Measurements from ENCODE around the gene PATJ. TPM values are rescaled to one million over a fixed set of nuclear protein-coding genes. Genes with fewer than 3 reads are reported as not detected.
A peak's percentile ranks its signal among the peaks of the same experiment; 100 is the strongest.

PATJ gene
- total RNA-seq, 2 donors from 2014 or later = 74.3 to 81.7 TPM

- H3K4me1 Mint-ChIP-seq = no peaks in the 10 kb centered on the region
- H3K4me3 Mint-ChIP-seq = no peak overlapping the region
- Histone ChIP-seq H3K9ac (ENCODE audit: extremely low read depth, low read length, poor library complexity, severe bottlenecking) (no peak overlapping the region), H3K27me3 (ENCODE audit: control insufficient read depth, insufficient read depth, low read length, poor library complexity, severe bottlenecking) (no peaks in the 10 kb centered on the region), H3K4me3 (ENCODE audit: low read length) (no peak overlapping the region), H3K27ac (ENCODE audit: low read depth, low read length) (no peak overlapping the region), H3K4me1 (ENCODE audit: control insufficient read depth, insufficient read depth, low read length) (no peaks in the 10 kb centered on the region), H3K9me3 (ENCODE audit: control insufficient read depth, low read length) (no peaks in the 10 kb centered on the region), H3K36me3 (ENCODE audit: control insufficient read depth, insufficient read depth, low read length) (no peaks in the 10 kb centered on the region)
- no peak for DNase-seq
- H3K36me3 Mint-ChIP-seq (ENCODE audit: low read depth) = peaks cover 40% of the 10 kb centered on the region
- no peaks in the 10 kb centered on the region for H3K9me3 Mint-ChIP-seq
- no peaks in the 10 kb centered on the region for H3K27me3 Mint-ChIP-seq (ENCODE audit: insufficient read depth)
- 95 to 98% methylated on average over 3 to 6 of the region's 6 CpGs for WGBS, 2 experiments (ENCODE audit: insufficient coverage in 1 of 2, insufficient read length in 1 of 2)
- H3K27ac Mint-ChIP-seq = no peak overlapping the region
- TF ChIP-seq, protein P1, sequence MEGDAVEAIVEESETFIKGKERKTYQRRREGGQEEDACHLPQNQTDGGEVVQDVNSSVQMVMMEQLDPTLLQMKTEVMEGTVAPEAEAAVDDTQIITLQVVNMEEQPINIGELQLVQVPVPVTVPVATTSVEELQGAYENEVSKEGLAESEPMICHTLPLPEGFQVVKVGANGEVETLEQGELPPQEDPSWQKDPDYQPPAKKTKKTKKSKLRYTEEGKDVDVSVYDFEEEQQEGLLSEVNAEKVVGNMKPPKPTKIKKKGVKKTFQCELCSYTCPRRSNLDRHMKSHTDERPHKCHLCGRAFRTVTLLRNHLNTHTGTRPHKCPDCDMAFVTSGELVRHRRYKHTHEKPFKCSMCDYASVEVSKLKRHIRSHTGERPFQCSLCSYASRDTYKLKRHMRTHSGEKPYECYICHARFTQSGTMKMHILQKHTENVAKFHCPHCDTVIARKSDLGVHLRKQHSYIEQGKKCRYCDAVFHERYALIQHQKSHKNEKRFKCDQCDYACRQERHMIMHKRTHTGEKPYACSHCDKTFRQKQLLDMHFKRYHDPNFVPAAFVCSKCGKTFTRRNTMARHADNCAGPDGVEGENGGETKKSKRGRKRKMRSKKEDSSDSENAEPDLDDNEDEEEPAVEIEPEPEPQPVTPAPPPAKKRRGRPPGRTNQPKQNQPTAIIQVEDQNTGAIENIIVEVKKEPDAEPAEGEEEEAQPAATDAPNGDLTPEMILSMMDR (conservative IDR thresholded peaks at IDR 0.05) = no peak
These were observed 374.9 kb downstream of the PATJ start for GRCh38 chr1:62117018-62117750.

DNA sequence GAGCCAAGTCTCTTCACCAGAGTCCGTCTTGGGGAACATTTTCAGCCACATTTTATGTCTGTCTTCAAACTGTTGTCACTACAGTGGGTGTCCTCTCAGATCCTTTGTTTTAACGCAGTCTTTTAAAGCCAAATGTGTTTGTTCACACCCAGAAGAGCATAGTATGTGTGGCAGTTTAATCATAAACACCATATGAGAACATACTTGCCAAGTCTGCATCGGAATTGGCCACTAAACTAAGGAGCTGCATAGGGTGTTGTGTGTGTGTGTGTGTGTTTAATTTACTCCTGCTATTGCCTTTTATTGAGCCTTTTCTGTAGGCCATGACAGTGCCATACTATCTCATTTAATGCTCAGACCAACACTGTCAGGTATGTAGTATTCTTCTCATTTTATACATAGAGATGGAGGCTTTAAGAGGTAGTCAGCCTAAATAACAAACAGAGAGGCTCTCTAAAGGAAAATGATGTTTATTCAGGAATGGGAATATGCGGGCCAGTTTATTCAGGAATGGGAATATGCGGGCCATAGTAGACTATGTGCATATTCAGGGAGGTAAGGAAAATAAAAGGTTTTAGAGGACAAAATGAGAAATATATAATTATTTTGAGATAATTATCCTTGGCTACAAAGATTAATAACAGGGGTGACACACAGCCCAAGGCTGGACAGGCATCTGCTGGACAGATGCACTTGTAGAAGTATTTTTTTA is 384.5 kb downstream of the PATJ start:
- WGBS, 2 experiments (ENCODE audit: insufficient coverage in 1 of 2, insufficient read length in 1 of 2) = 88 to 93% methylated on average over 4 to 5 of the region's 5 CpGs
- TF ChIP-seq, protein P1 (conservative IDR thresholded peaks at IDR 0.05) = no peak
- Histone ChIP-seq H3K4me1 (ENCODE audit: control insufficient read depth, insufficient read depth, low read length) (no peaks in the 10 kb centered on the region), H3K9ac (ENCODE audit: extremely low read depth, low read length, poor library complexity, severe bottlenecking) (no peak overlapping the region), H3K36me3 (ENCODE audit: control insufficient read depth, insufficient read depth, low read length) (peaks cover 3% of the 10 kb centered on the region), H3K27me3 (ENCODE audit: control insufficient read depth, insufficient read depth, low read length, poor library complexity, severe bottlenecking) (no peaks in the 10 kb centered on the region), H3K4me3 (ENCODE audit: low read length) (no peak overlapping the region), H3K27ac (ENCODE audit: low read depth, low read length) (no peak overlapping the region), H3K9me3 (ENCODE audit: control insufficient read depth, low read length) (no peaks in the 10 kb centered on the region)
- Mint-ChIP-seq H3K4me3 (no peak overlapping the region), H3K9me3 (no peaks in the 10 kb centered on the region), H3K27me3 (ENCODE audit: insufficient read depth) (no peaks in the 10 kb centered on the region), H3K4me1 (peaks cover 13% of the 10 kb centered on the region), H3K27ac (peak overlapping the region; percentile 79), H3K36me3 (ENCODE audit: low read depth) (peaks cover 37% of the 10 kb centered on the region)
- DNase-seq = no peak

DNA sequence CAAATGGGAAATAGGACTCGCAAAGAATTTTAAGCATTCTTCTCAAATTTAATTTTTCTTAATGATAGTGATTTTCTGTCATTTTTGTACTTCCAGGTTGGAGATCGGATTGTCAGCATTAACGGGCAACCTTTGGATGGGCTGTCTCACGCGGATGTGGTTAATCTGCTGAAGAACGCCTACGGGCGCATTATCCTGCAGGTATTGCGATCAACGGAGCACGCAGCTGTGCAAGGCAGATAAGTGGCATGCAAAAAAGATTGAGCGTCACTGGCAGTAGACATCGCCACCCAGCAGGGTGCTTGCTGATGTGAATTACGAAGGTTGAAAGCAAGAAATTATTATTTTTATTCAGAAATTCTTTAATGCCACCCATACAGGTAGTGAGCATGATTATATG is 386.5 kb downstream of the PATJ start:
- Histone ChIP-seq H3K27me3 (ENCODE audit: control insufficient read depth, insufficient read depth, low read length, poor library complexity, severe bottlenecking) (no peaks in the 10 kb centered on the region), H3K9ac (ENCODE audit: extremely low read depth, low read length, poor library complexity, severe bottlenecking) (no peak overlapping the region), H3K4me3 (ENCODE audit: low read length) (no peak overlapping the region), H3K9me3 (ENCODE audit: control insufficient read depth, low read length) (no peaks in the 10 kb centered on the region), H3K36me3 (ENCODE audit: control insufficient read depth, insufficient read depth, low read length) (peaks cover 3% of the 10 kb centered on the region), H3K27ac (ENCODE audit: low read depth, low read length) (no peak overlapping the region), H3K4me1 (ENCODE audit: control insufficient read depth, insufficient read depth, low read length) (no peaks in the 10 kb centered on the region)
- Mint-ChIP-seq H3K4me1 (peaks cover 13% of the 10 kb centered on the region), H3K36me3 (ENCODE audit: low read depth) (peaks cover 41% of the 10 kb centered on the region), H3K9me3 (no peaks in the 10 kb centered on the region), H3K27ac (peak overlapping the region; percentile 33), H3K27me3 (ENCODE audit: insufficient read depth) (no peaks in the 10 kb centered on the region), H3K4me3 (no peak overlapping the region)
- DNase-seq = no peak
- 89 to 91% methylated on average over 12 to 14 of the region's 14 CpGs for WGBS, 2 experiments (ENCODE audit: insufficient coverage in 1 of 2, insufficient read length in 1 of 2)
- TF ChIP-seq, protein P1 (conservative IDR thresholded peaks at IDR 0.05) = no peak

All from endodermal cell (in vitro differentiated cells).